ENCODE results near the gene PIK3R1. TPM values are rescaled to one million over a fixed set of nuclear protein-coding genes. Genes with fewer than 3 reads are reported as not detected.

PIK3R1 gene
- total RNA-seq, 1 donor from 2014 or later: 43.3 TPM

GRCh38 chr5:68182094-68182493, 33.5 kb upstream of the PIK3R1 start:
- H3K27me3 Mint-ChIP-seq (ENCODE audit: insufficient read depth): no peaks in the 10 kb centered on the region

GRCh38 chr5:68182534-68182933, 33.0 kb upstream of the PIK3R1 start:
- no peak for DNase-seq (ENCODE audit: low spot score)
- Mint-ChIP-seq H3K36me3 (ENCODE audit: low read depth) (no peaks in the 10 kb centered on the region), H3K4me1 (ENCODE audit: low read depth) (no peaks in the 10 kb centered on the region), H3K4me3 (no peak overlapping the region), H3K9me3 (no peaks in the 10 kb centered on the region), H3K27ac (no peak overlapping the region), H3K27me3 (ENCODE audit: insufficient read depth) (no peaks in the 10 kb centered on the region)
- intact Hi-C loops (cut with micrococcal nuclease): no loop called here

More at GRCh38 chr5:68182094-68182493, 33.5 kb upstream of the PIK3R1 start:
- Mint-ChIP-seq H3K9me3 (no peaks in the 10 kb centered on the region), H3K36me3 (ENCODE audit: low read depth) (no peaks in the 10 kb centered on the region), H3K4me1 (ENCODE audit: low read depth) (no peaks in the 10 kb centered on the region), H3K4me3 (no peak overlapping the region), H3K27ac (no peak overlapping the region)
- intact Hi-C loops (cut with micrococcal nuclease): no loop called here
- no peak for DNase-seq (ENCODE audit: low spot score)

- no peaks in the 10 kb centered on the region for H3K36me3 Mint-ChIP-seq (ENCODE audit: low read depth)
- H3K4me3 Mint-ChIP-seq: no peak overlapping the region
- H3K27me3 Mint-ChIP-seq (ENCODE audit: insufficient read depth): no peaks in the 10 kb centered on the region
- H3K27ac Mint-ChIP-seq: no peak overlapping the region
- no peaks in the 10 kb centered on the region for H3K9me3 Mint-ChIP-seq
- no peak for DNase-seq (ENCODE audit: low spot score)
- no peaks in the 10 kb centered on the region for H3K4me1 Mint-ChIP-seq (ENCODE audit: low read depth)
- intact Hi-C loops (cut with micrococcal nuclease): no loop called here
Measured at GRCh38 chr5:68187268-68188055, 28.1 kb upstream of the PIK3R1 start.

- no peaks in the 10 kb centered on the region for H3K27me3 Mint-ChIP-seq (ENCODE audit: insufficient read depth)
- no peaks in the 10 kb centered on the region for H3K36me3 Mint-ChIP-seq (ENCODE audit: low read depth)
- H3K9me3 Mint-ChIP-seq: no peaks in the 10 kb centered on the region
- no peaks in the 10 kb centered on the region for H3K4me1 Mint-ChIP-seq (ENCODE audit: low read depth)
- no peak overlapping the region for H3K4me3 Mint-ChIP-seq
- no peak for DNase-seq (ENCODE audit: low spot score)
- no peak overlapping the region for H3K27ac Mint-ChIP-seq
- intact Hi-C loops (cut with micrococcal nuclease): no loop called here
Measured at GRCh38 chr5:68189171-68189570, 26.4 kb upstream of the PIK3R1 start.

GRCh38 chr5:68189613-68190012, 25.9 kb upstream of the PIK3R1 start:
- Mint-ChIP-seq H3K4me3 (no peak overlapping the region), H3K27me3 (ENCODE audit: insufficient read depth) (peaks cover 4% of the 10 kb centered on the region), H3K27ac (no peak overlapping the region), H3K4me1 (ENCODE audit: low read depth) (no peaks in the 10 kb centered on the region), H3K36me3 (ENCODE audit: low read depth) (no peaks in the 10 kb centered on the region), H3K9me3 (no peaks in the 10 kb centered on the region)
- DNase-seq (ENCODE audit: low spot score): no peak
- intact Hi-C loops (cut with micrococcal nuclease): no loop called here

DNA sequence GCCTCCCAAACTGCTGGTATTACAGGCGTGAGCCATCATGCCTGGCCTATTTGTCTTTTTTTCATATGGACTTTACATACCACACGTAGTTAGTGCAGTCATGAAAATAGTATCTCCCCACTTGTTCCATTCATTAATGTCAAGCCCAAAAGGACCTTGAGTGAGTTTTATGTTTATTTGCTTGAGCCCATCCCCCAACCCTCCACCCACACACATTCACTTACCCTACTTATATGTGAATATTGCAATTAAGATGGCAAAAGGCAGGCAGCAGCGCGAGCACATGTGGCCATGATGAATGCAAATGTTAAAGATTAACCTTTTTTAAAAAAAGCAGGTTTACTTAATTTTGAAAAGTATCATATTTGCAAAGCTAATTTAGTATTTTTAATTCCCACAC, 24.9 kb upstream of the PIK3R1 start:
- DNase-seq (ENCODE audit: low spot score): no peak
- intact Hi-C loops (cut with micrococcal nuclease): no loop called here
- Mint-ChIP-seq H3K27ac (no peak overlapping the region), H3K36me3 (ENCODE audit: low read depth) (no peaks in the 10 kb centered on the region), H3K27me3 (ENCODE audit: insufficient read depth) (peaks cover 4% of the 10 kb centered on the region), H3K4me1 (ENCODE audit: low read depth) (no peaks in the 10 kb centered on the region), H3K9me3 (no peaks in the 10 kb centered on the region), H3K4me3 (no peak overlapping the region)

DNA sequence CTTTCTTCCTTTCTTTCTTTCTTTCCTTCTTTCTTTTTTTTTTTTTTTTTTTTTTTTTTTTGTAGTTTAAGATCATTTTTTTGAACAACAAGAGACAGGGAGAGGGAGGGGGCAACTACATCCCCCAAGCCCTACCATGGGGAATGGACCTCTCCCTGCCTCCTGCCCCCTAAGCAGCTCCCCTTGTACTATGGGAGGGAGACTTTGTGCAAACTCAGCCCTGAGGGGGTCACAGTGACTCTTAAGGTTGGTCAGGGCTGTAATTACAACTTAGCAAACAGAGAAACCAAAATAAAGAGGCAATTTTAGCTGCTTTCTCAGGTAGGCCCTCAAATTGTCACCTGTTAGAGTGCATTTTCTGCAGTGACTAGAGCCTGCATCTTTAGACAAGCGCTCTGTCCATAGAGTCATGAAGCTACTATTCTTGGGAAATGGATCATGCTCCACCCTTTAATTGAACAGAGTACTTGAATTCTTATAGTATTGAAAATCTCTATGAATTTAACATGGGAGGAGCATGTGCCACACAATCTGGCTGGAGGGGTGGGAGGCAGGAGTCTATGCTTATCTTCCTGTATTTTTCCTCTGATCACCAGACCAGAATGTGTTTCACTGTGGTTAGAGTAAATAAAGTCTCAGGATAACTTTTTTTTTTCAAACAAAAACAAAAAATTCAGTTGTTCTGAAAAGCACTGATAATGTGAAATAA, 24.3 kb upstream of the PIK3R1 start:
- Mint-ChIP-seq H3K4me1 (ENCODE audit: low read depth) (no peaks in the 10 kb centered on the region), H3K4me3 (no peak overlapping the region)

DNA sequence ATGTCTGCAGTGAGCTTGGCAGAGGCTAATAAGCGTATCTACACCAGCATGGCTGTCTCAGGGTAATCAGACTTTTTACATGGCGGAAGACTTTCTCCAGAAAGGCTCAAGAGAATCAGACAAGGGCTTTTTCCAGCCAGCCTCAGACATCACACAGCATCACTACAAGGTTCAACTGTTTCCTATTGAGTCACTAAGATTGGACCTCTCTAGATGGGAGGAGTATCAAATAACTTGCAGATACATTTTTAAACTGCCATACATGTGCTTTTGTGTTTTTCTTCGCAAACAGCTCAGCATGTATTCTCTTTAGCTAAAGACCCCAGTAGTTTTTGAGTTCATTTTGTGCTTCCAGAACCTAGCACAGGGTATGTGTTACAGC, 22.9 kb upstream of the PIK3R1 start:
- Mint-ChIP-seq H3K27ac (no peak overlapping the region), H3K4me1 (ENCODE audit: low read depth) (no peaks in the 10 kb centered on the region), H3K9me3 (no peaks in the 10 kb centered on the region), H3K36me3 (ENCODE audit: low read depth) (no peaks in the 10 kb centered on the region), H3K27me3 (ENCODE audit: insufficient read depth) (peaks cover 4% of the 10 kb centered on the region), H3K4me3 (no peak overlapping the region)
- no peak for DNase-seq (ENCODE audit: low spot score)
- intact Hi-C loops (cut with micrococcal nuclease): no loop called here

More for the DNA sequence above, 24.3 kb upstream of the PIK3R1 start:
- H3K36me3 Mint-ChIP-seq (ENCODE audit: low read depth): no peaks in the 10 kb centered on the region
- H3K27me3 Mint-ChIP-seq (ENCODE audit: insufficient read depth): peaks cover 4% of the 10 kb centered on the region
- no peaks in the 10 kb centered on the region for H3K9me3 Mint-ChIP-seq
- no peak for DNase-seq (ENCODE audit: low spot score)
- intact Hi-C loops (cut with micrococcal nuclease): no loop called here
- H3K27ac Mint-ChIP-seq: no peak overlapping the region

DNA sequence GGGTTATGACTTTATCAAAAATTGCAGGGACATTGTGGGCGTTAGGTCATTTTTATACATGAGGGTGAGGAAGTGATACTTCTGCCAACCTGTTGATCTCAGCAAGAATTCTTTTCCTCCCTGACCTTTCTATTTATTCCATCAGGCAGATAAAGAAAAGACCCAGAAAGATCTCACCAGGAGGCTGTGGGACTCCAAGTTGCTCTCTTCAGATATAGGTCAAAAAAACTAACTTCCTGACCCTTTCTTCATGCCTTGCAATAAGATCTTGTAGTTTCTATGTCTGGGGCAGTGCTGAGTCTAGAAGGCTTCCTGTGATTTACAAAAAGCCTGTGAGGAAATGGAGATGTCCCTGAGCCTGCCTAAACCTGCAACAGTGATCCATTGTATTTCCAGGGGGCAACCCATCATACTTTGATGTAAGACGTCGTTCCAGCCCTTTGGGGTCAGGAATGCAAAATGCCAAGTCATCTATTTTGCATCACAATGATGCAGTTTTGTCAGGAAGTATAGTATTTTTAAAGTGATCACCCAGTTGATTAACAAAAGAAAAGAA, 22.0 kb upstream of the PIK3R1 start:
- H3K27ac Mint-ChIP-seq: no peak overlapping the region
- no peaks in the 10 kb centered on the region for H3K36me3 Mint-ChIP-seq (ENCODE audit: low read depth)
- no peak overlapping the region for H3K4me3 Mint-ChIP-seq

GRCh38 chr5:68194386-68194785, 21.2 kb upstream of the PIK3R1 start:
- Mint-ChIP-seq H3K4me3 (no peak overlapping the region), H3K9me3 (no peaks in the 10 kb centered on the region), H3K4me1 (ENCODE audit: low read depth) (no peaks in the 10 kb centered on the region), H3K27me3 (ENCODE audit: insufficient read depth) (peaks cover 6% of the 10 kb centered on the region), H3K36me3 (ENCODE audit: low read depth) (no peaks in the 10 kb centered on the region), H3K27ac (no peak overlapping the region)
- intact Hi-C loops (cut with micrococcal nuclease): no loop called here
- no peak for DNase-seq (ENCODE audit: low spot score)

More for the DNA sequence above, 22.0 kb upstream of the PIK3R1 start:
- Mint-ChIP-seq H3K4me1 (ENCODE audit: low read depth) (no peaks in the 10 kb centered on the region), H3K9me3 (no peaks in the 10 kb centered on the region), H3K27me3 (ENCODE audit: insufficient read depth) (peaks cover 4% of the 10 kb centered on the region)
- intact Hi-C loops (cut with micrococcal nuclease): no loop called here
- DNase-seq (ENCODE audit: low spot score): no peak

DNA sequence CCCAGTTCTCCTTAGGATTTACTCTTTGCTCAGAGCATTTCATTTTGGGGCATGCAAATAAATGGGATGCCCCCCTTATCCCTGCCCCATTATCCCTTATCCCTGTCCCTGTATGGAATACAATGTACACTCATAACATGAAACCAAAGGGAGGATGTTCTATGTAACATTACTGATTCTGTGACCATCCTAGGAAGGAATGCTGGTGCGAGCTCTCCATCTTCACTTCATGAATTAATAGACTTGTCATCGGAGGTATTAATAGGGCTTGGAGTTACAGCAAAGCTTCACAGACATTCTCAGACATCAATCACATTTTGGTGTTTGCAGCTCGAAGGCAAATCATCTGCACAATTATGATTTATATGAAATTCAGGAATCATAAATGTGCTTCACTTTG, 20.4 kb upstream of the PIK3R1 start:
- Mint-ChIP-seq H3K27ac (no peak overlapping the region), H3K4me1 (ENCODE audit: low read depth) (no peaks in the 10 kb centered on the region), H3K36me3 (ENCODE audit: low read depth) (no peaks in the 10 kb centered on the region), H3K9me3 (no peaks in the 10 kb centered on the region), H3K27me3 (ENCODE audit: insufficient read depth) (peaks cover 6% of the 10 kb centered on the region), H3K4me3 (no peak overlapping the region)
- no peak for DNase-seq (ENCODE audit: low spot score)
- intact Hi-C loops (cut with micrococcal nuclease): no loop called here

GRCh38 chr5:68196876-68197275, 18.7 kb upstream of the PIK3R1 start:
- Mint-ChIP-seq H3K4me3 (no peak overlapping the region), H3K4me1 (ENCODE audit: low read depth) (peaks cover 5% of the 10 kb centered on the region), H3K27ac (no peak overlapping the region), H3K27me3 (ENCODE audit: insufficient read depth) (peaks cover 6% of the 10 kb centered on the region), H3K36me3 (ENCODE audit: low read depth) (no peaks in the 10 kb centered on the region), H3K9me3 (no peaks in the 10 kb centered on the region)
- DNase-seq (ENCODE audit: low spot score): no peak
- intact Hi-C loops (cut with micrococcal nuclease): no loop called here

- no peak for DNase-seq (ENCODE audit: low spot score)
- H3K27me3 Mint-ChIP-seq (ENCODE audit: insufficient read depth): peaks cover 16% of the 10 kb centered on the region
- H3K9me3 Mint-ChIP-seq: no peaks in the 10 kb centered on the region
- intact Hi-C loops (cut with micrococcal nuclease): no loop called here
- H3K27ac Mint-ChIP-seq: no peak overlapping the region
- peaks cover 5% of the 10 kb centered on the region for H3K4me1 Mint-ChIP-seq (ENCODE audit: low read depth)
- H3K36me3 Mint-ChIP-seq (ENCODE audit: low read depth): no peaks in the 10 kb centered on the region
- H3K4me3 Mint-ChIP-seq: no peak overlapping the region
Measured at GRCh38 chr5:68200288-68200687, 15.3 kb upstream of the PIK3R1 start.
